HepG2 (cell line): ENCODE measurements around the gene TECPR1. TPM values are rescaled to one million over a fixed set of nuclear protein-coding genes. Genes with fewer than 3 reads are reported as not detected.

Source experiments
- ATAC-seq: fragments of 200-7000 bp; cut with Tn5 transposase; 3 replicates; pipeline ENCODE4 v1.9.1; 2020; ENCODE audit warnings: mild to moderate bottlenecking, moderate library complexity
- BruUV-seq: library from RNA; stranded (reverse); fragments of 400-500 nt; replicated peaks from 2 replicates; lab custom pipeline; 2021; lab: Mats Ljungman, UMichigan
- CTCF ChIA-PET: fragments of 300-600 bp; formaldehyde crosslinking; extraction: SDS; loops from one replicate; lab custom pipeline; 2021; ENCODE audit warnings: low total read pairs, inconsistent platforms, low intra/inter-chr PET ratio; lab: Yijun Ruan, JAX
- POLR2A ChIA-PET: fragments of 350-600 bp; sonication (Branson Sonifier 250); formaldehyde crosslinking; loops from one replicate; lab custom pipeline; 2020; ENCODE audit warnings: antibody characterized with exemption, inconsistent platforms; lab: Yijun Ruan, JAX
- DNase-seq: peaks from one replicate; pipeline ENCODE4 v3.0.0-alpha.2; 2015; ENCODE audit warnings: low spot score
- FAIRE-seq: peaks from 3 replicates; lab custom pipeline; 2011; peaks lifted over from hg19 to GRCh38; lab: Jason Lieb, UNC
- H2AFZ ChIP-seq: one replicate; pipeline ENCODE4 v1.6.1; 2011; ENCODE audit warnings: low read length, inconsistent platforms
- H3K27ac ChIP-seq: fragments of 300-600 bp; 3 replicates; pipeline ENCODE4 v1.8.0; 2011; ENCODE audit warnings: mixed run types, mild to moderate bottlenecking, mixed read lengths, low read length, inconsistent platforms; ENCODE audit not compliant: insufficient read depth; ENCODE audit errors: extremely low read length
- H3K27me3 ChIP-seq, 2 experiments: fragments of 200-600 bp in 1 of 2; 2 replicates in 1 of 2; 3 replicates in 1 of 2; pipeline versions ENCODE4 v1.6.0 to v1.8.0; 2011; ENCODE audit warnings: low read length in 2 of 2, mild to moderate bottlenecking in 2 of 2, moderate library complexity in 2 of 2, inconsistent platforms in 1 of 2; ENCODE audit not compliant: insufficient read depth in 2 of 2, control insufficient read depth in 1 of 2
- H3K36me3 ChIP-seq, 2 experiments: fragments of 200-600 bp in 1 of 2; replicated peaks in 1 of 2; 2 replicates in 1 of 2; 3 replicates in 1 of 2; pipeline versions ENCODE4 v1.5.1 to v1.8.0; 2011; ENCODE audit warnings: low read length in 2 of 2, inconsistent platforms in 1 of 2; ENCODE audit not compliant: insufficient read depth in 2 of 2, control insufficient read depth in 1 of 2
- H3K4me1 ChIP-seq: 2 replicates; pipeline ENCODE4 v1.5.1; 2012; ENCODE audit warnings: low read length, inconsistent platforms; ENCODE audit not compliant: insufficient read depth
- H3K4me2 ChIP-seq: 2 replicates; pipeline ENCODE4 v1.6.0; 2011; ENCODE audit warnings: low read depth, low read length, inconsistent platforms
- H3K4me3 ChIP-seq, 3 experiments: fragments of 200-600 bp in 1 of 3; sonication (generic), shearing (Covaris generic) in 1 of 3; replicated peaks in 1 of 3; 2 replicates each; pipeline ENCODE4 v1.5.1; 2011 to 2016; ENCODE audit warnings: low read length in 3 of 3, inconsistent platforms in 2 of 3, low read depth in 2 of 3, mild to moderate bottlenecking in 2 of 3, control low read depth in 1 of 3, mixed read lengths in 1 of 3; ENCODE audit not compliant: insufficient read depth in 1 of 3
- H3K79me2 ChIP-seq: one replicate; pipeline ENCODE4 v1.6.1; 2011; ENCODE audit warnings: low read length, inconsistent platforms; ENCODE audit not compliant: insufficient read depth
- H3K9ac ChIP-seq: 2 replicates; pipeline ENCODE4 v1.6.0; 2011; ENCODE audit warnings: mild to moderate bottlenecking, low read depth, low read length, inconsistent platforms; ENCODE audit not compliant: insufficient read depth
- H3K9me3 ChIP-seq: 2 replicates; pipeline ENCODE4 v1.5.1; 2012; ENCODE audit warnings: mild to moderate bottlenecking, low read length
- H4K20me1 ChIP-seq: 2 replicates; pipeline ENCODE4 v1.6.0; 2011; ENCODE audit warnings: inconsistent platforms, mild to moderate bottlenecking, low read length, moderate library complexity; ENCODE audit not compliant: insufficient read depth
- CHD4 ChIP-seq: fragments of 200-600 bp; sonication (generic); IDR thresholded peaks from 2 replicates; pipeline ENCODE4 v1.7.0; 2017; ENCODE audit warnings: mild to moderate bottlenecking, low read length, borderline replicate concordance
- JARID2 ChIP-seq: sonication (generic); formaldehyde crosslinking; IDR thresholded peaks from 2 replicates; pipeline ENCODE4 v1.8.1; 2023; ENCODE audit warnings: missing genetic modification reagents, inconsistent platforms; ENCODE audit not compliant: insufficient replicate concordance
- JDP2 ChIP-seq: sonication (generic); formaldehyde crosslinking; IDR thresholded peaks from 2 replicates; pipeline ENCODE4 v1.8.1; 2022; ENCODE audit warnings: missing genetic modification reagents, borderline replicate concordance
- MAFF ChIP-seq: IDR thresholded peaks from 2 replicates; pipeline ENCODE4 v1.6.1; 2011; ENCODE audit warnings: low read depth, low read length, improper control_type of control experiment
- MAFK ChIP-seq, 2 experiments: IDR thresholded peaks in 1 of 2; conservative IDR thresholded peaks in 1 of 2; 2 replicates each; pipeline ENCODE4 v1.6.1; 2011; ENCODE audit warnings: improper control_type of control experiment in 2 of 2, low read length in 2 of 2
- MEF2D ChIP-seq: sonication (generic); formaldehyde crosslinking; IDR thresholded peaks from 2 replicates; pipeline ENCODE4 v1.5.1; 2020; ENCODE audit warnings: mild to moderate bottlenecking, missing genetic modification reagents
- SPEN ChIP-seq: sonication (generic); formaldehyde crosslinking; IDR thresholded peaks from 2 replicates; pipeline ENCODE4 v1.5.1; 2020; ENCODE audit warnings: low read depth, mild to moderate bottlenecking, missing genetic modification reagents
- ZBTB7A ChIP-seq: sonication (generic); formaldehyde crosslinking; IDR thresholded peaks from 2 replicates; pipeline ENCODE4 v1.8.0; 2022; ENCODE audit warnings: mild to moderate bottlenecking, missing genetic modification reagents
- ZMYM4 ChIP-seq: sonication (generic); formaldehyde crosslinking; IDR thresholded peaks from 2 replicates; pipeline ENCODE4 v1.8.1; 2023; ENCODE audit warnings: mild to moderate bottlenecking, missing genetic modification reagents
- ZNF234 ChIP-seq: sonication (generic); formaldehyde crosslinking; conservative IDR thresholded peaks from 2 replicates; pipeline ENCODE4 v1.5.1; 2020; ENCODE audit warnings: mild to moderate bottlenecking, missing genetic modification reagents
- ZNF564 ChIP-seq: sonication (generic); formaldehyde crosslinking; IDR thresholded peaks from 2 replicates; pipeline ENCODE4 v1.8.1; 2023; ENCODE audit warnings: mild to moderate bottlenecking, missing genetic modification reagents
- WGBS: methylation state at CpG from one replicate; pipeline ENCODE4 v1.1.6; 2017; ENCODE audit warnings: low lambda C conversion rate; 5-methylcytosine and 5-hydroxymethylcytosine counted together
- in situ Hi-C: cut with HindIII; loops from 2 replicates; pipeline ENCODE4 v1.10.0; 2017; ENCODE audit warnings: low pct_unique_long_range_greater_than_20kb; ENCODE audit not compliant: extremely low pct_ligation_motif_present
- intact Hi-C: fragments of 100-400 bp; cut with micrococcal nuclease; formaldehyde crosslinking; loops from one replicate; pipeline ENCODE4 v1.10.0; 2022; ENCODE audit not compliant: unreplicated experiment
- polyA plus RNA-seq, 8 experiments: library from polyadenylated mRNA; depleted of rRNA in 3 of 8; stranded (reverse) in 7 of 8; unstranded in 1 of 8; fragments of >200 nt; fragmentation: Illumina TruSeq in 4 of 8; extraction: Trizol in 4 of 8; gene quantifications; 2 replicates each; pipeline versions ENCODE4 v1.2.1 to v1.2.3, GENCODE V29; 2011 to 2016; ENCODE audit warnings: low read depth in 4 of 8, missing spikeins in 1 of 8, mixed read lengths in 1 of 8; ENCODE audit not compliant: insufficient read depth in 1 of 8
- total RNA-seq, 5 experiments: library from RNA; depleted of rRNA; stranded (reverse); fragments of >200 nt; fragmentation: Illumina TruSeq; extraction: Trizol; gene quantifications; 2 replicates each; pipeline ENCODE4 v1.2.3, GENCODE V29; 2016; ENCODE audit warnings: low read depth in 1 of 5

TECPR1 gene
- total and polyA plus RNA-seq, 2 of the 13 experiments (the other 11 are each of a cell fraction or from before 2014, with no cell fraction given), result 2.3 to 6.3 TPM

GRCh38 chr7:98196706-98197605 lies 55.1 kb downstream of the TECPR1 start:
- TF ChIP-seq ZNF234 (CRISPR knock-in tag) (no peak), MAFF (0 out of 2 replicates have a peak, but pooled peaks have one; percentile 36), JARID2 (CRISPR knock-in tag) (no peak), SPEN (CRISPR knock-in tag) (no peak), CHD4 (no peak), MAFK (conservative IDR thresholded peaks at IDR 0.05 in 1 of 2, IDR thresholded peaks at IDR 0.05 in 1 of 2; ENCODE audit: low read length in 2 of 2) (peak; percentile 45 to 55; a peak in 3 of 4 replicates), JDP2 (no peak), ZMYM4 (CRISPR knock-in tag) (no peak), ZBTB7A (CRISPR knock-in tag) (no peak), MEF2D (no peak), ZNF564 (CRISPR knock-in tag) (no peak)
- peaks cover 10% of the 10 kb centered on the region for H3K79me2 ChIP-seq
- WGBS, result 88% methylated on average over 15 of the region's 16 CpGs
- no TSS peak for BruUV-seq
- H3K27me3 ChIP-seq, result no peaks in the 10 kb centered on the region
- H3K4me2 ChIP-seq, result no peak overlapping the region
- no peaks in the 10 kb centered on the region for H3K9me3 ChIP-seq
- peaks cover 17% of the 10 kb centered on the region; the same call in 1 of the 2 replicates for H3K4me1 ChIP-seq
- H3K27ac ChIP-seq, result no peak overlapping the region
- ATAC-seq (no peak), DNase-seq (no peak), FAIRE-seq (no peak)
- CTCF ChIA-PET, result no interaction called here
- no peak overlapping the region for H3K4me3 ChIP-seq
- POLR2A ChIA-PET, result no interaction called here
- in situ Hi-C loops (no loop called here), intact Hi-C loops (no loop called here)
- no peak overlapping the region for H2AFZ ChIP-seq
- peaks cover 11% of the 10 kb centered on the region; the same call in 1 of the 2 replicates for H4K20me1 ChIP-seq
- no peak overlapping the region for H3K9ac ChIP-seq
- peaks cover 26 to 59% of the 10 kb centered on the region in 2 experiments for H3K36me3 ChIP-seq
